Stimulated activated CD8-positive, alpha-beta memory T cell treated with anti-CD3 and anti-CD28 coated beads, Interleukin-15, amount 100 ng/mL, for 24 hours (primary cell): ENCODE measurements around the gene FRMD4A.
"Not testable (repeated sequence)": the region's sequence is repeated elsewhere in the genome, so short reads cannot be mapped to it uniquely, and the experiment has no call there.

ENCODE experiments used
- DNase-seq: peaks from one replicate; pipeline ENCODE4 v3.0.0-alpha.2; 2020; ENCODE audit warnings: low read depth

FRMD4A gene

DNA sequence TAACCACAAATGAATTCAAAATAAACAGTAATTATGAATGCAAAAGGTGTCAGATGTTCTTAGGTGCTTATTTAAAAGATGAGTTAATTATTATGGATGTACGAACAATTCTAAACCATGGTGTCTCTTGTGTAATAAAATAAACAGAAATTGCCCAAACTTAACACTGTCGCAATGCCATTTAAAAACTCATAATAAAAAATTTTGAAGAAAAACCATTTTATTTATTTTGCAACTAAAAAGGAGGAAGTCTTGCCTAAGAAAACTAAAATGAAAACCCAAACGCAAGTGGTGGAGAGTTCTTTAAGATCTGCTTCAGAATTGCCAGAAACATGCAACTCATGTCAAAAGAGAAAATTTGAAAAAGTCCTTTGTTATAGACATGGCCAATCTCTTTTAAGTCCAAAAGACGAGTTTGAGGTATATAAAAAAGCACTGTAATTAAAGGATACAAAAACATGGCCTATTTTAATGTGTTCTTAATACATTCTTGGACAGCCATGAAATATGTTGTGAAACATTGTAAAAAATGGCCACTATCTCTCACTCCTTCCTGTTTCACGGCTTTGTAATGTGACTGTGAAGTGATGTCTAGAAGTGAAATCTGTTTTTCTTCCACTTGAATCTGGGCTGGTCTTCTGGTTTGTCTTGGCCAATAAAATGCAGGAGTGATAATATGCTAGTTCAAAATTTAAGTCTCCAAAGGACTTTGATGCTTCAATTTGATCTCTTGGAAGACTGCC, 421.0 kb downstream of the FRMD4A start:
- DNase-seq = no peak

DNA sequence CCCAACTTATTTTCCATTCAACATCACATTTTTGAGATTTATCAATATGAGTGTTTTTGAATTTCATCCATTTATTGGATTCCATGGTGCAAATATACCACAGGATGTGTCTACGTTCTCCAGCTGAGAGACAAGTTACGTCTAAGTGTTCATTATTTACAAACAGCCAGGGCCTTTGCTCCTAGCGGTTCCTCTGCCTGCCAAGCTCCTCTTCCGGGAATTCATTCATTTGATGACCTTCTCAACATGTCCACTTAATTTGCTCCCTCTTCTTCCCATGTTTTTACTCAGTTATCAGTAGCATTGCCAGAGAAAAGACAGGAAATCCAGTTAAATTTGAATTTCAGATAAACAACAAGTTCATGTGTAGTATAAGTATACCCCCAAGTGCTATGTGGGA, 422.2 kb downstream of the FRMD4A start:
- no peak for DNase-seq

DNA sequence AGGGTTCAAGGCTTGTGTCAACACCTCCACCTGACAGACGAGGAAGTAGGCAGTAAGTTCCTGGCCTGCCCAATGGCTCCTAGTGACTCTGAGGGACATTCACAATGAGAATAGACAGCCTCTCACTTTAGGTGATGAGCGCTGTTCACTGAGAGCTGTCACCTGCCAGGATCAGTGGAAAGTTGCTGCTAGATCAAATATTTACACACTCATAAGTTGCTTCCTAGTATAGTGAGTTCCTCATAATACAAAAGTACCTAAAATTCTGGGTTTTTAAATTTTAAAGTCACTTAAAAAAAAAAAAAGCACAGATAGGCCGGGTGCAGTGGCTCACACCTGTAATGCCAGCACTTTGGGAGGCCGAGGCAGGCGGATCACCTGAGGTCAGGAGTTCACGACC, 423.2 kb downstream of the FRMD4A start:
- DNase-seq = no peak

DNA sequence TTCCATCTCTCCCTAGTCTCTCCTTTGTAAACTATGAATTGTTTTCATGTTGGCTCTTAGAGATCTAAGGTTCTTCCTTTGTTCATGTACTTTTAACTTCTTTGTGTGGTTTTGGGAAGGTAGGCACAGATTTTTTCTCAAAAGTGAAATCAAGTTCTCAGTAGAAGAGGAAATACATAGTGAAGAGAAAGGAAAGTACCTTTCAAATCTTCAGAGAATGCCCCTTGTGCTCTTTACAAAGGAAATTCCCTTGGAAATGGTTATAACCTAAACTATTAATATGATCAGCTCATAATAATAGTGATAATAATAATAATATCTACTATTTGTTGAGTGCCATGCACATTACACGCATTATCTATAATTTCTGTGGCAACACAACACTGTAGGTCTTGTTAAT, 425.4 kb downstream of the FRMD4A start:
- DNase-seq = no peak

DNA sequence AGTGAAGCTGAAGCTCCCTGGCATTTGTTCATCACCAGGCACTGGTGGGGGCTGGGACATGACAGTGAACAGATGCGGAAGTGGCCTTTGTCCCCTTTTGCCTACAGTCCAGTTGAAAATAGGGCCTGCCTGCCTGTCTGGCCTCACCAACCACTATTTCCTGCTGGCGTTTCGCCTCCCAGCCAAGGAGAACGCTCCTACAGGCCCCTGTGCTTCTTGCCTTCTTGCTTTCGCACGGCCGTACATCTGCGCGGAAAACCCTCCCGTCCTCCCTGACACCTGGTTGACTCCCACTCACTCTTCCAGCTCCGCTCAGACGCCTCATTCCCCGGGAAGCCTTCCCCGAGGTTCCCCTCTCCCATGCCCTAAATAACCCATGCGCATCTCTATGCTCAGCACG, 426.7 kb downstream of the FRMD4A start:
- no peak for DNase-seq

- DNase-seq = no peak
These were observed 427.7 kb downstream of the FRMD4A start for GRCh38 chr10:13902868-13903587.

DNA sequence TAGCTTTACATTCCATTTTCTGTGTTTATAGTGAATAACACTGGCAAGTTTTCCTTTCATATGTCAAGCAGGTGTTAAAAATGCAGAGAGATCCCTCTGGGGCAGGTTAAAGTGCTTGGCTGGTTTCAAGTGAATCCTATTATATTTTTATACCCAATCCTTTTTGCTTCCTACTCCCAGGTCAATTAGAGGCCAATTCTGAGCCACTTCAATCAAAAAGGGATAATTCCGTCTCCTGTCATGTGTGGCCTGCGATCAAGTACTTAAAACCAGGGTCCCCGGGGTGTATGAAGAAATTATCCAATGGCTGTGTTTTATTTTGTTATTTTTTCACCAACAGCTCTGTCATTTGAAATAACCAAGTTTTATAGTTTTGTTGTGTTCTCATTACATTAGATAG, 430.8 kb downstream of the FRMD4A start:
- DNase-seq = no peak

- not testable (repeated sequence) for DNase-seq
These were observed 434.6 kb downstream of the FRMD4A start for GRCh38 chr10:13896146-13896545.

GRCh38 chr10:13894412-13895093, 436.2 kb downstream of the FRMD4A start:
- DNase-seq = no peak

GRCh38 chr10:13893926-13894325, 436.8 kb downstream of the FRMD4A start:
- DNase-seq = no peak

- DNase-seq = no peak
These were observed 437.9 kb downstream of the FRMD4A start for GRCh38 chr10:13892871-13893270.

DNA sequence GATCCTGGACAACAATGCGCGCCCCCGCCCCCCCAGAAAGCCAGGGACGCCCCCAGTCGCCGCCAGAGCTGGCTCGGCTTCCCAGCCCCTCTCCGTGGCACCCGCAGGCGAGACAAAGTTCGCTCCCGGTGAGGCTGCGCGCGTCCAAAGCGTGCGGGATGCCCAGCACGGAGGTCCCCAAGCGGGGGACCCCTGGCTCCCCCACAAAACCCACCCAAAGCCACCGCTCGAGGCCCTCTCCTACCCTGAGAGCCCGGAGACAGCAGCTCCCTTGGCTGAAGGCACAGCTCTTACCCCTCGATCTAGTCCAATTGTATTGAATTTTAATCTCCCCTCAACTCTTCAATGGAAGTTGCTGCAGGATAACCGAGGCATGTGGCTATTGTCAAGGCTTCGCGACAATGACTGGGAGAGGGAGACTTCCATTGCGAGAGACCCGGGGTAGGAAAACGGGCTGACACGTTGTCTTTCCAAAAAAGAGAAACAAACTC, 438.7 kb downstream of the FRMD4A start:
- no peak for DNase-seq

DNA sequence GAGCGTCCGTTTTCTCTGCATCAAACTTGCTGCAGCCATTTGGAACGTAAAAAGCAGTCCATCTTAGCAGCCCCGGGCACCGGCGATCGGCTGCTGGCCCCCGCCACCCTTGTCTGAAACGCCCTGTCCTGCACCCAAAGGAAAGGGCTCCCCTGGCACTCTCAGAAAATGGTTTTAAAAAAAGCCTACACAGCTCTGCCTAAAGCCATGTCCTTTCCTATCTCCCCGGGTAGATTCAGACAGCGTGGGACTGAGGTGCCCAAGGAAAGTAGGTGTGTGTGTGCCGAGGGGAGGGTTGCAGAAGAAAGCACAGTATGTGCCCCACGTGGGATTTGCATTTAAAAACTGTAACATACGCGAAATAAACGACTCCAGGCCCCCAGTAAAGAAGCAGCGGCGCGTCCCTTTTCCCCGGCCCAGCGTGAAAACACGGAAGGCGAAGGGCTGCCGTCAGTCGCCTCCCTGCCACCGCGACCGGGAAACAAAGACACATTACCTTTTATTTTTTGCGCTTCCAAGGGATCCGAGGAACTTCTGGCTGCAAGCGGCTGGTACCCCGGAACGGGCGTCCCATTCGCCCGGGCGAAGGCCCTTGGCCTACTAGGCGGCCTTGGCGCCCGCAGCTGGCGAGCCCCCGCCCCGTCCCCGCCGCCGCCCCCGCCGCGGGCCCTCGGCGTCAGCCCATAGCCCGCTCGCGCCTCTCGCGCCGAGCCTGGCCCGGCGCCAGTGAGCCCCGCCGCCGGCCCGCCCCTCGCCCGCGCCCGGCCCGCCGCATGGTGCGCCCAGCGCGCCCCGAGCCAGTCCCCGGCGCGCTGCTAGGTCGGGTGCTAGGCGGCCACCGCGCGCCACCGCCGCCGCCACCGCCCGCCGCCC, 439.4 kb downstream of the FRMD4A start:
- DNase-seq = no peak

- DNase-seq = no peak
These were observed 440.2 kb downstream of the FRMD4A start for GRCh38 chr10:13890233-13891127.

- DNase-seq = no peak
These were observed 443.0 kb downstream of the FRMD4A start for GRCh38 chr10:13887761-13888160.

DNA sequence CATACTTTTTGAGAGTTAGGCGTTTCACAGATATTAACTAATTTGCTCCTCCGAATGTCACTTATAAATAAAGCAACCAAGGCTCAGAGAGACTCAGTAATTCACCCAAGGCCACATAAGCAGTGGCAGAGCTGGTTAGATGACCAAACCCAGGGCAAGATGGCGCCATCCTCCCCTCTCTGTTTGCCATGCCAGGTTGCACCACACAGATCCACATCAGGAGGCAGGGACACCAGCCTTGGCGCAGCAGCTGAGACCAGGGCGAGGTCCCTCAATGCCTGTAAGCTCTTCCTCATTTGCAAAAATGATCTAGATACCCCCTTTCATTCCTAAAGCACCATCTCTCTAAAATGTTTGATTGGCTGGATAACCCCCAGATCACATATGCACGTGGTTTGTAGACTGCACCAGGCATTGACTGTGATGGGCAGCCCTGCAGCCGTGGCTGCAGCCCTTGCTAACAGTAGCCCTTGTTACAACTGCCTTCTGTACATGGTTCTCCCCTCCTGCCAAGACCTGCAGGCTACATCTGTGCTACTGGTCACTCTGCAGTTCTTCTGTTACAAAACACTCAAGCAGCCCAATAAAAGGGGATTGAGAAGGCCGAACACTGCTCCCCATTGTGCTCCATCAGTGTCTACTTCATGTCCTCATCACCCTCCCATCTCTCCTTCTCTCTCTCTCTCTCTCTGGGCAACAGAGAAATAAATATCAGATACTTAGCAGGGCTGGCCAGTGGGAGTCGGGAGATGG, 445.3 kb downstream of the FRMD4A start:
- no peak for DNase-seq

GRCh38 chr10:13883636-13884444, 446.9 kb downstream of the FRMD4A start:
- no peak for DNase-seq

DNA sequence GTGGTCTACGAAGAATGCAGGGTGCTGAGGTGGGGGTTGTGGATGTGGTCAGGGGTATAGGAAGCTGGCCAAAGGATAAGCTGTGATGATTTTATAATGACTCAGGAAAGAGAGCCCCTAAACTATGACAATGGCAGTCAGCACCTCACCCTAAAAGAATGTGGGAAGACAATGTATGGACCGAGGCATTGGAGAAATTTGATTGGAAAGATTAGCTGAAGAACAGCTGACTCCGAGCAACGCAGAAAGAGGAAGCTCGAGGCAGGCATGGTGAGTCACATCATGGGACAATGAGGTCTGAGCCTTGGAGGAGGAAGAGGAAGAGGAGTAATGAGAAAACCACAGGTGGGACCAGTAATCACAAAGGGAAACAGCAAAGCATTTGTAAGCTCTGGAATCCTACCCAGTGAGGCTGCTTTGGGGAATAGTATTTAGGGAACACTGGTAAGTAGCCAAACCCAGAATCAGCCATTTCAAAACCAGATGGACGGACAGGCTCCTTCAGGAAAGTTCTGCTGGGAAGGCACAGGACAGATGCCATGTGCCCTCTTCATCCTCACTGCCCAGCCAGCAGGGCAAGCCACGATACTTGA, 448.5 kb downstream of the FRMD4A start:
- DNase-seq = no peak

DNA sequence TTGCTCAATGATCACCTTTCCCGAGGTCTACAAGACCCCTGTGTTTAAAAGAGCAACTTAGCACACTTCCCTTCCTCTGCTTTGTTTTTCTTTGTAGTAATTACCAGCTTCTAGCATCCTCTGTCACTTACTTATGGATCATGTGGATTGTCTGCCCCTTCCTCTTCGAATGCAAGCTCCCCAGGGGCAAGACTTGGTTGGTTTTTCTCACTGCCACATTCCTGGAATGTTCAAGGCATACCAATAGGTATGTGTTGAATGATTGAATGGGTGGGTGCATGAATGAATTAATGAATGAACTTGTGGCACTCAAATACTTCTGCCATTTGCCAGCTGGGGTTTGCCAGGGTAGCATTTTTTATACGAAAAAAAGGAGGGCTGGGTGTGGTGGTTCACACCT, 450.0 kb downstream of the FRMD4A start:
- no peak for DNase-seq
